SK-N-SH (cell line): ENCODE measurements around the gene PDE8A.

Source experiments
- CTCF ChIP-seq: fragments of 200-600 bp; sonication (generic); IDR thresholded peaks from 2 replicates; pipeline ENCODE4 v1.6.1; 2017; ENCODE audit warnings: antibody characterized with exemption, mild to moderate bottlenecking, moderate library complexity
- FOXM1 ChIP-seq: IDR thresholded peaks from 2 replicates; pipeline ENCODE4 v1.4.0; 2012; ENCODE audit warnings: low read depth, mild to moderate bottlenecking
- JUND ChIP-seq: IDR thresholded peaks from 2 replicates; pipeline ENCODE4 v1.4.0; 2012
- MEF2A ChIP-seq: IDR thresholded peaks from 2 replicates; pipeline ENCODE4 v1.4.0; 2012; ENCODE audit warnings: low read depth, borderline replicate concordance
- MXI1 ChIP-seq: IDR thresholded peaks from 2 replicates; pipeline ENCODE4 v1.6.1; 2012; ENCODE audit warnings: mild to moderate bottlenecking, low read depth, low read length, improper control_type of control experiment
- NRF1 ChIP-seq: IDR thresholded peaks from 2 replicates; pipeline ENCODE4 v1.6.1; 2012; ENCODE audit warnings: low read depth, mild to moderate bottlenecking, low read length
- POLR2AphosphoS5 ChIP-seq: IDR thresholded peaks from 2 replicates; pipeline ENCODE4 v1.6.1; 2012; ENCODE audit warnings: low read depth, low read length
- RCOR1 ChIP-seq: fragments of 150-350 bp; IDR thresholded peaks from 2 replicates; pipeline ENCODE4 v1.6.1; 2017; ENCODE audit warnings: antibody characterized with exemption, low read length
- TAF1 ChIP-seq: IDR thresholded peaks from 2 replicates; pipeline ENCODE4 v1.6.1; 2012; ENCODE audit warnings: low read depth, mild to moderate bottlenecking, low read length, moderate library complexity, borderline replicate concordance
- TCF12 ChIP-seq: IDR thresholded peaks from 2 replicates; pipeline ENCODE4 v1.4.0; 2012
- TF ChIP-seq, protein P1 (sequence below): IDR thresholded peaks from 2 replicates; pipeline ENCODE4 v1.4.0; 2012; ENCODE audit warnings: low read depth
- TF ChIP-seq, protein P2 (sequence below): IDR thresholded peaks from 2 replicates; pipeline ENCODE4 v1.6.1; 2012; ENCODE audit warnings: mild to moderate bottlenecking, low read depth, low read length, moderate library complexity

- TF ChIP-seq TCF12: no peak
- TF ChIP-seq CTCF: no peak
- TF ChIP-seq JUND: no peak
- TF ChIP-seq, protein P1, sequence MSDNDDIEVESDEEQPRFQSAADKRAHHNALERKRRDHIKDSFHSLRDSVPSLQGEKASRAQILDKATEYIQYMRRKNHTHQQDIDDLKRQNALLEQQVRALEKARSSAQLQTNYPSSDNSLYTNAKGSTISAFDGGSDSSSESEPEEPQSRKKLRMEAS: no peak
- TF ChIP-seq NRF1: no peak
- no peak for TF ChIP-seq POLR2AphosphoS5
- no peak for TF ChIP-seq FOXM1
- TF ChIP-seq, protein P2, sequence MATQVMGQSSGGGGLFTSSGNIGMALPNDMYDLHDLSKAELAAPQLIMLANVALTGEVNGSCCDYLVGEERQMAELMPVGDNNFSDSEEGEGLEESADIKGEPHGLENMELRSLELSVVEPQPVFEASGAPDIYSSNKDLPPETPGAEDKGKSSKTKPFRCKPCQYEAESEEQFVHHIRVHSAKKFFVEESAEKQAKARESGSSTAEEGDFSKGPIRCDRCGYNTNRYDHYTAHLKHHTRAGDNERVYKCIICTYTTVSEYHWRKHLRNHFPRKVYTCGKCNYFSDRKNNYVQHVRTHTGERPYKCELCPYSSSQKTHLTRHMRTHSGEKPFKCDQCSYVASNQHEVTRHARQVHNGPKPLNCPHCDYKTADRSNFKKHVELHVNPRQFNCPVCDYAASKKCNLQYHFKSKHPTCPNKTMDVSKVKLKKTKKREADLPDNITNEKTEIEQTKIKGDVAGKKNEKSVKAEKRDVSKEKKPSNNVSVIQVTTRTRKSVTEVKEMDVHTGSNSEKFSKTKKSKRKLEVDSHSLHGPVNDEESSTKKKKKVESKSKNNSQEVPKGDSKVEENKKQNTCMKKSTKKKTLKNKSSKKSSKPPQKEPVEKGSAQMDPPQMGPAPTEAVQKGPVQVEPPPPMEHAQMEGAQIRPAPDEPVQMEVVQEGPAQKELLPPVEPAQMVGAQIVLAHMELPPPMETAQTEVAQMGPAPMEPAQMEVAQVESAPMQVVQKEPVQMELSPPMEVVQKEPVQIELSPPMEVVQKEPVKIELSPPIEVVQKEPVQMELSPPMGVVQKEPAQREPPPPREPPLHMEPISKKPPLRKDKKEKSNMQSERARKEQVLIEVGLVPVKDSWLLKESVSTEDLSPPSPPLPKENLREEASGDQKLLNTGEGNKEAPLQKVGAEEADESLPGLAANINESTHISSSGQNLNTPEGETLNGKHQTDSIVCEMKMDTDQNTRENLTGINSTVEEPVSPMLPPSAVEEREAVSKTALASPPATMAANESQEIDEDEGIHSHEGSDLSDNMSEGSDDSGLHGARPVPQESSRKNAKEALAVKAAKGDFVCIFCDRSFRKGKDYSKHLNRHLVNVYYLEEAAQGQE: no peak
- TF ChIP-seq RCOR1: no peak
- TF ChIP-seq MXI1: no peak
- no peak for TF ChIP-seq MEF2A
- no peak for TF ChIP-seq TAF1
These were observed 29.5 kb downstream of the PDE8A start for GRCh38 chr15:85011160-85011571.
